A549 (cell line): ENCODE data around the gene AP2A2.

ENCODE experiments used
- CHD2 ChIP-seq: fragments of 150-350 bp; IDR thresholded peaks from 2 replicates; pipeline ENCODE4 v1.6.1; 2014; ENCODE audit warnings: low read length; ENCODE audit not compliant: partially characterized antibody
- CTCF ChIP-seq: fragments of >200 bp; sonication (Bioruptor Twin); formaldehyde crosslinking; IDR thresholded peaks from 3 replicates; pipeline ENCODE4 v1.5.1; 2016
- HDAC2 ChIP-seq: fragments of 200-600 bp; sonication (generic); IDR thresholded peaks from 2 replicates; pipeline ENCODE4 v1.6.1; 2016
- PHF8 ChIP-seq: fragments of 200-600 bp; sonication (generic); IDR thresholded peaks from 2 replicates; pipeline ENCODE4 v1.6.1; 2016; ENCODE audit warnings: low read depth, mild to moderate bottlenecking, antibody characterized with exemption, moderate library complexity, borderline replicate concordance
- POLR2A ChIP-seq: IDR thresholded peaks from 2 replicates; pipeline ENCODE4 v1.6.1; 2012; ENCODE audit warnings: mild to moderate bottlenecking, low read length
- RAD21 ChIP-seq, 2 experiments: fragments of >200 bp in 1 of 2; sonication (Bioruptor Twin) in 1 of 2; formaldehyde crosslinking in 1 of 2; IDR thresholded peaks in 1 of 2; conservative IDR thresholded peaks in 1 of 2; 2 replicates in 1 of 2; 3 replicates in 1 of 2; pipeline ENCODE4 v1.6.1; 2012 to 2018; ENCODE audit warnings: inconsistent platforms in 1 of 2
- TP53 ChIP-seq: fragments of 250-450 bp; sonication (Bioruptor Pico); IDR thresholded peaks from 2 replicates; pipeline ENCODE4 v1.5.0; 2021; ENCODE audit warnings: mild to moderate bottlenecking, moderate library complexity
- USF2 ChIP-seq: fragments of 450-650 bp; IDR thresholded peaks from 2 replicates; pipeline ENCODE4 v1.6.1; 2014; ENCODE audit warnings: antibody characterized with exemption

GRCh38 chr11:888310-889212 lies 37.1 kb upstream of the AP2A2 start:
- TF ChIP-seq POLR2A (no peak), CTCF (no peak), USF2 (no peak), CHD2 (no peak), HDAC2 (no peak), PHF8 (no peak), RAD21 (conservative IDR thresholded peaks at IDR 0.05 in 1 of 2, IDR thresholded peaks at IDR 0.05 in 1 of 2) (no peak), TP53 (CRISPR knock-in tag) (no peak)
